Fibroblast of skin of left quadriceps (primary cell): ENCODE measurements around the gene RAET1G.
"Not testable (repeated sequence)": the region's sequence is repeated elsewhere in the genome, so short reads cannot be mapped to it uniquely, and the experiment has no call there.

Source experiments
- DNase-seq, 2 experiments: peaks; one replicate each; pipeline ENCODE4 v3.0.0-alpha.2; 2013; ENCODE audit warnings: low read depth in 2 of 2

RAET1G gene

GRCh38 chr6:149953934-149954327 is 31.0 kb upstream of the RAET1G start:
- not testable (repeated sequence) for DNase-seq

- not testable (repeated sequence) for DNase-seq
Measured at GRCh38 chr6:149953390-149953789, 30.5 kb upstream of the RAET1G start.

- DNase-seq = no peak
Measured at GRCh38 chr6:149951626-149952025, 28.7 kb upstream of the RAET1G start.

- no peak for DNase-seq
Measured at GRCh38 chr6:149951096-149951495, 28.2 kb upstream of the RAET1G start.

- DNase-seq = no peak
Measured at GRCh38 chr6:149950423-149950822, 27.5 kb upstream of the RAET1G start.

GRCh38 chr6:149948616-149949015 is 25.7 kb upstream of the RAET1G start:
- DNase-seq = no peak

GRCh38 chr6:149948011-149948410 is 25.1 kb upstream of the RAET1G start:
- no peak for DNase-seq

GRCh38 chr6:149947533-149947932 is 24.6 kb upstream of the RAET1G start:
- DNase-seq = not testable (repeated sequence)

- DNase-seq = not testable (repeated sequence)
Measured at GRCh38 chr6:149946631-149947030, 23.7 kb upstream of the RAET1G start.

- not testable (repeated sequence) for DNase-seq
Measured at GRCh38 chr6:149945276-149945675, 22.4 kb upstream of the RAET1G start.

- not testable (repeated sequence) for DNase-seq
Measured at GRCh38 chr6:149943321-149943720, 20.4 kb upstream of the RAET1G start.

GRCh38 chr6:149942461-149942829 is 19.5 kb upstream of the RAET1G start:
- no peak for DNase-seq

- peak; percentile 88 to 92 for DNase-seq
Measured at GRCh38 chr6:149941583-149942460, 18.9 kb upstream of the RAET1G start, which contains the start of gene ULBP2. Gene ULBP2, plus strand, starts transcription at chr6:149942014. Its CDS starts 59 bp downstream, at chr6:149942073.

- DNase-seq = no peak
Measured at GRCh38 chr6:149940672-149940982, 17.7 kb upstream of the RAET1G start.

GRCh38 chr6:149939909-149940671 is 17.2 kb upstream of the RAET1G start:
- DNase-seq = no peak

GRCh38 chr6:149939356-149939648 is 16.4 kb upstream of the RAET1G start:
- DNase-seq = no peak

GRCh38 chr6:149938571-149939355 is 15.8 kb upstream of the RAET1G start:
- no peak for DNase-seq

- not testable (repeated sequence) for DNase-seq
Measured at GRCh38 chr6:149938013-149938570, 15.2 kb upstream of the RAET1G start.

GRCh38 chr6:149936743-149937142 is 13.8 kb upstream of the RAET1G start:
- DNase-seq = no peak

GRCh38 chr6:149935668-149936067 is 12.7 kb upstream of the RAET1G start:
- DNase-seq = no peak

- no peak for DNase-seq
Measured at GRCh38 chr6:149935246-149935645, 12.3 kb upstream of the RAET1G start.
